HS-27A (cell line): Measurements from ENCODE around the gene RPL27A.
A peak's percentile ranks its signal among the peaks of the same experiment; 100 is the strongest.

Experiments
- DNase-seq: peaks from one replicate; pipeline ENCODE4 v3.0.0-alpha.2; 2012; ENCODE audit warnings: low read depth, missing footprints

RPL27A gene

DNA sequence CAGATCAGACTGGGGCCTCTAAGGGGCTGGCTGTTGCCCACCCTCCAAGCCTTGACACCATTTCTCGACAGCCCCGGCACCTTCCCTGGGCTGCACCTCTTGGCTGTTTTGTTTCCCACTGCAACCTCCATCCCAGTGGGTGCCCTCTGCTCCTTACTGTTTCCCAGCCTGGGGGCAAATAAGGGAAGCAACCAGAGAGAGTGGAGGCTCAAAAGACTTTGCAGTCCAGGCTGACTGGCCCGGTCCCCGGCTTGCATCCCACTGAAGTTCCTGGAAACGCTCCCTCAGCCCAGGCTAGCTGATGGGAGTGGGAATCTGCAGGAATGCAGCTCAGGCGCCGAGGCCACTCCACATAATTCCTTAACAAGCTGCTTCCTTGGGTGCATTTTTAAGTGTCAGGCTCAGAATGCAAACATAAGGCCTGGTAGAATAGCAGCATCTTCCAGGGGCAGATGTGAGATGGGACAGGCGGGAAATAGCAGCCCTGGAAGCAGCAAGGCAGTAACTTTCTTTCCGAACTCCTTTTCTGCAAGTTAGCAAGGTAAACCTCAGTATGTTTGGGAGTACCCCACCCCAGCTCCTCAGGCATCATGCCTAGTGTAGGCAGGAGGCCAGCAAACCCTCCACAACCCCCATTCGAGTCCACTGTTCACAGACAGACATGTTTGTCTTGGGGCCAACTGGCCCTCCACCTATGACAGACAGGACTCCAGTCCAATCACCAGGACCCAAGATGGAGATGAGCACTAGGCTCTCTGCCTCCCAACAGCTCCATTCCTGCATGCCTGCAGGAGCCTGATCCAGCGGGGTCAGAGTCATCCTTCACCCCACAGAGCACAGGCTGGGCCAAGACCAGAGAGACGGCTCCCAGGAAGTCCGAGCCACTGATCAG is 39.3 kb downstream of the RPL27A start:
- no peak for DNase-seq

DNA sequence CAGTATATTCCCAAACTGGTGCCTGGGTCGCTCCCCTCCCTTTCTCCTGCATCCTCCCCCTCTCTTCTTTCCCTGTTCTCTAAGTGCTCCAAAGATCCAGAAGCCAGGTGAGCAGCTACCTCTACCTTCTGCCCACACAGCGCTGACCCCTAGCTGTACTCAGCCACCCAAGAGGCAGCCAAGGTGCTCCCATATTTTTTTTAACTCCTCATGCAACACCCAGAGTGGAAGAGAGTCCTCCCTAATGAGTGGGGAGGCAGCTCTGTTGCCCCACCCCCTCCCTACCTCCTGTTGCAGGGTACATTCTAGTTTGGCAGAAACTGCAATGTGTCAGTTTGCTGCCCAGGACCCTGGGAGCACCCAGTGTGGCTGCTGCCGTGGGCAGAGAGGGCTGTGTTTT is 40.2 kb downstream of the RPL27A start:
- no peak for DNase-seq

DNA sequence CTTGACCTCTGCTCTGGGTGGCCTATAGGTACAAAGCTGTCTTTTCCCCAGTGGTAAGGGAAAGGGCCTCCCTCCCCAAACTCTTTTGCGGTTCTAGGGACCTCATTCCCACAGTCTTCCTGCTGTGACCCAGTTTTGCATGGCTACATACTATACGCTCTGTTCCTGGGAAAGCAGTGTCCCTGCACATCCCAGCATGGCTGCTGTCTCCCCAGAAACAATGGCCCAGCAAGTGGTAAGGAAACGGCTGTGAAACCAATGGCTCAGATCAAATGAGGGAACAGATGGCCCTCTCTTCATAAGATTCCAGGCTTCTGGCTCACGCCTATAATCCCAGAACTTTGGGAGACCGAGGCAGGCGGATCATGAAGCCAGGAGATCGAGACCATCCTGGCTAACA is 41.1 kb downstream of the RPL27A start:
- DNase-seq: no peak

DNA sequence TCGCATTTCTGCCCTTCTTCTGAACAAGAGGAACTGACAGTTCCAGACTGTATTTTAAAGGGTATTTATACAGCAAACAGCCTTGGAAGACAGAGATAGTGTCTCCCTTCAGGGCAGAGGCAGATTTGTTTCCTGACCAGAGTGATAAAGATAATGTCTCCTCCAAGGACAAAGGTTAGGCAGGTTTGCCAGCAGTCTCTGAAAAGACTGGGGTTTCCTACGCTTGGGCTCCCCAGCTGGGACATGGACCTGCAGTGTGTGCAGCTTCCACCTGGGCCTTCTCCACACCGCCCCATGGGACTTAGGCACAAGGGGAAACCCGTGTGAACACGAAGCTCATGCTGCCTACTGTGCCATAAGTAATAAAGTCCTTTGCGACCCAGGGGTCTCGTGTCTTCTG is 42.1 kb downstream of the RPL27A start:
- no peak for DNase-seq

DNA sequence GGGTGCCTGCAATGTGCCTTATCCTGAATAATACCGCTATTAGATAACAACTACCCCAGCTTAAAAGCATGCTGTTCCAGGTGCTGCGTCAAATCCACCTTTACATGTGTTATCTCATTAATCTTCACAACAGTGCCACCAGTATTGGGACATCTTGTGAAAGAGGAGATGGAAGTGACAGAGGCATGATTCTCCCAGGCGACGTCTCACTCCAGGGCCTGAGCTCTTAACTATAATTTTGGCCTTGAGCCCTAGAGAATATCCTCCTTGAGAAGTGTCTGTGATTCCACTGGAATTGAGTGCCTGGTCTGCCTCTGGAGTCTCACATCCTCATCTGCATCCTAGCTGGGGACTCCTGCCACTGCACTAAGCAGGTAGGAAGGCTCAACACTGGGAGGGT is 43.8 kb downstream of the RPL27A start:
- DNase-seq: no peak

DNA sequence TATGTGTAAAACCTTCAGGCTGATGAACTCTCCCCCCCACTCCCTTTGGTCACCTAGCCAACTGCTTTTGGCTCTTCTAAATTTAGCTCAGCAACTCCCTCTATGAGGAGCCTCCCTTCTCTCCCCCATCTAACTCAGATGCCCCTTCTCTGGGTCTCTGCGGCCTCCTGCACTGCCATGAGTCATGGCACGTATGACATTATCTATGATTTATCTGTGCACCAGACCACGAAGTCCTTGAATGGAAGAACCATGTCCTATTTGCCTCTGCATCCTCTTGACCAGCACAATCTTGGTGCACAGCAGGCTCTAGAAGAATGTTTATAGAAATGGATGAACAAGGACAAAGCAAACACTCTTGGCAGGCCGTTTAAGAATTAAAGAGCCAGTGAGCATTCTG is 46.0 kb downstream of the RPL27A start:
- DNase-seq: no peak

DNA sequence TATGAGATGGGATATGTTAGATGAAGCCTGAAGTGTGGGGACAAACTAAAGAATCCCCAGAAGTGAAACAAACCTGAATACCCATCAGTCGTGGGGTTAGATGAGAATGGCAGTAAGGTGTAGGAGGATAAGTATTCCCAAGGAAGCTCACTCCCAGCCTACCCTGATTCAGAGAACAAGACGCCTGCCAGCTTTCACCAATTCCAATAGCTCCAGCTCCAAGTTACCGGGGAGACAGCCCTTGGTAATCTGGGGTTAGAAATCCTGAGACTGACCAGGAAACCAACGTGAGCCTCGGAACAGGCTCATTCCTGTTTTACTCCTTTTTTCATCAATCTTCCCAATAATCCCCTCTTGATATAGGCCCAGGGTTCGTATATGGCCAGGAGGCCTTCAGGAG is 46.5 kb downstream of the RPL27A start:
- DNase-seq: no peak

DNA sequence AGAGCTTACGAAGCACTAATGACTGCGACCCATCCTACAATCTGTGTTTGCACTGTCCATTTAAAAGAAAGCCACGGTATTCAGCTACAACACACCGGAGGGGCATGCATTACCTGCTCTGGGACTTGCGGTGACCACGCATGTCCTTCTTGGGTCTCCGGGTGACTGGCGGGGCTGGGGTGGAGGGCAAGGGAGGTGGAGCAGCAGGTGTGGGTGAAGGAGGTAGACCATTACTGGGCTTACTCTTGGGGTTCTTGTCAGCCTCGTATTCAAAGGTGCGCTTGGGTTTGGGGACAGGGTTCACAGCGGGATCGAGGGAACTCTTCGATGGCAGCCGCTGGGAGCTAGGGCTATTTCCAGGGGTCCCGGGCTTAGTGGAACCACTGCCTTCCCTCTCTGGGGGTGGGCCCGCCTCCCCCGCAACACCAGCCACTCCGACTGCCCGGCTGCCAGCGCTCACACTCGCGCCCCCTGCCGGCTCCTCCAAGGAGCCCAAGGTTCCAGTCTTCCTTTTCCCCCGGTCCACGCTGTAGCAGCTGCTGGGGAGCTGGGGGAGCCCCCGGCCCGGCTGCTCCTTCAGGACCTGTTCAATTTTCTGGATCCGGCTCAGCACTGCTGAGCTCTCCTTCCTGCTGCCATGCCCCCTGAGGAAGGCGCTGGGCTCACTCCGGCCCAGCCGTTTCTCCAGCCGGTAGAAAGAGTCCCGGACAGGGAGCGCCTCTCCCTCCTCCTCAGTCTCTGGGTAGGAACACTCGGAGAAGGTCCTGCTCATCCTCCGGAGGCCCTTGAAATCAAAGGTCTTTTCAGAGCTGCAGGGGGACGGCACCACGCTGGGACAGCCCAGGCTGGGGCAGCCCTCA is 47.5 kb downstream of the RPL27A start:
- DNase-seq: no peak

DNA sequence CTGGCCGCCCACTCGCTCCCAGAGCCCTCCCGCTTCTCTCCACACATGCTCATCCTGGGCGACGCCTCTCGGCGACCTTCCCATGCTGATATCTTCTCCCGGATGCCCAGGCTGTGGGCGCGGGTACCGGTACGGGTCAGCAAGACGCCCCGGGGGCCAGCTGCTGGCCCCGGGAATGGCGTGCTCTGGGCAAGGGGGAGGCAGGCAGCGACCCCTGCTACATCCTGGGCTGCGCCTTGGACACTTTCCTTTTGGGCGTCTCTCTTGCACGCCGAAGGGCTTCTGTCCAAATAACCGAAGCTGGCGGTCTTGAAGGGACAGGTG is 48.1 kb downstream of the RPL27A start:
- no peak for DNase-seq

DNA sequence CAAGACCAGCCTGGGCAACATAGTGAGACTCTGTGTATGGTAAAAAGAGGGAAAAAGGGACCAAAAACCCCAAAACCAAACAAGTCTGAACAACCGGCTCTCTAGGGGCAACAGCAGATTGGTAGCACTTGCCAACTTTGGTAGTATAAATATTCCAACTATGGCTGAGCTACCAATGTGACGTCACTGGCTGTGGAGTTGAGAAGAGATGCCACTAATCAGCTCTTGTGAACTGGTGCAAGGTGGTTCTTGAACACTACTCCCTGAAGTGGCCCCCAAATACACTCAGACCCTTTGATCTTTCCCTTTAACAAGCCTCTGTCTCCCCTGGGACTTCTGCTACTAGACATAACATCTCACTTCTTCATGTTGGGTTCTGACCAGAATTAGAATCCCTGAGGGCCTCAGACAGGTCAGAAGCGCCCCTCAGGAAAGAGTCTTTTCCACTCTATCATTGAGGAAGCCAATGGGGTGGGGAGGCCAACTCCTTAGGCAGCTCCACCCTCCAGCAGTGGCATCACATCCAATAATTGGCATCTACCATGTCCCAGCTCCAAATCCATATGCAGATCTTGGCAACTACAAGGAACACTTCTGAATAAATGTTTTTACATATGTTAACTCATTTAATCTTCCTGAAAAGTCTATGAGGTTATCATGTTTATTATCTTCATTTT is 49.2 kb downstream of the RPL27A start:
- DNase-seq: no peak

DNA sequence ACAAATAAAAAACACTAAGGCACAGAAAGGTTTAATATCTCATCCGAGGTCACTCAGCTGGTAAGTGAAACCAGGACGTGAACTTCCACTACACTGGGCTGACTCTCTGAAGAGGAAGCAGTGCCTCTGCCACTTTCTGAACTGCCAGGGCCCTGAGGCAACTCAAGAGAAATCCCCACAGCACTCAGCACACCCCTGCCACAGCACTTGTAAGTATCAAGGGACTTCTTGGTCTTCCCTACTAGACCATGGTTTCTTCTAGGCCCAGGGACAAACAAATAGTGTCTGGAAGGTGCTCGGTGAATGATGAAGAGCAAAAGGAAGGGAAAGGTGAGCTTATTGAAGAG is 49.7 kb downstream of the RPL27A start:
- no peak for DNase-seq

DNA sequence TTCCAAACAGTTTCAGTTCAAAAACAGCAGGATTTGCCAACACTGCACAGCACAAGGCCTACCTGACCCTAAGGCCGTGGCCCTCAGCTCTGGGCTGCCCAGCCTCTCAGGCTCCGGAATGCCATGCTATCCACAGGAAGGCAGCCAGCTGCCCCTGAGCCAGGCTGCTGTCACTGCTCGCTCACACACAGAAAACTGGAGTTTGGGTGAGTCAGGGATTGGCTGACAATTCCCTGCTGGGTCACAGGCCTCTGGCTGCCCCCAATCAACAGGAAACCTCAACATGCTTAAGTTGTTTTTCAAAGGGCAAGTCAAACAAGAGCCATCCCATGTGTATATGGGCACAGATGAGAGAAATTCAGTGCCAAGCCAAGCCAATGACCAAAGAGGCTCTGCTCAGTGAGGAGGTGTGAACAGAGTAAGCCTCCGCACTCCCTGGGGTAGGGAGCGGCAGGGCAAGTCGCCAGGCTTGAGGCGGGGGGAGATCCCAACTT is 50.2 kb downstream of the RPL27A start:
- DNase-seq: peak; percentile 85

DNA sequence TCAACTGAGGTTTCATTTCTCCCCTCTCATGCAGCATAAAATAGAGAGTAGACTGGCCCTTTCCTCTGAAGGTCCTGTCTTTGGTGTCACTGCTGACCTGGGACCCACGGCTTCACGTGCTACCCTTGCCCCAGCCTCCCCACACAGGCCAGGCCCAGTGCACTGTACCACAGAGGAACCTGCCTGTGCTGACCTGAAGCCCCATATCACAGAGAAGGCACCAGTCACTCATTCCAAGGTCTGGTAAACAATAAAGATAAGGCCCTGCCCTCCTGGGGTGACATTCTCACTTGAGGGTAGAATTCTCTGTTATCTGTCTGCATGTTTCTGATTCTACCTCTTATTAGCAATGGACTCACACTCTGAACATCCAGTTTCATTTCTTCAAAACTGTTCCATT is 51.3 kb downstream of the RPL27A start:
- no peak for DNase-seq

DNA sequence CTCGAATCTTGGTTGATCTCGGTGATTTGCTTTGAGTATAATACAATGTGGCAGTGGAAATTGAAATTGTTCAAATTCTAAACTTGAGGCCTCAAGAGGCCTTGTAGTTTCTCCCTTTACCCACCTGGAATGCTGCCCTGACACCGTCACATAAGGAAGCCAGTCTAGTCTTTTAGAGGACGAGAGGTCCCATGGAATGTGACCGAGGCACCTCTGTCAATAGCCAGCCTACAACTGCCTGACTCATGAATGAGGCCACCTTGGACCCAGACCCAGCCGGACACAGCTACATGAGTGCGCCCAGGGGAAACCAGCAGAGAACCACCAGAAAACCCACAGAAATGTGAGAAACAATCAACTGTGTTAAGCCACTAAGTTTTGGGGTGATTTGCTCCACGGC is 52.5 kb downstream of the RPL27A start:
- no peak for DNase-seq

DNA sequence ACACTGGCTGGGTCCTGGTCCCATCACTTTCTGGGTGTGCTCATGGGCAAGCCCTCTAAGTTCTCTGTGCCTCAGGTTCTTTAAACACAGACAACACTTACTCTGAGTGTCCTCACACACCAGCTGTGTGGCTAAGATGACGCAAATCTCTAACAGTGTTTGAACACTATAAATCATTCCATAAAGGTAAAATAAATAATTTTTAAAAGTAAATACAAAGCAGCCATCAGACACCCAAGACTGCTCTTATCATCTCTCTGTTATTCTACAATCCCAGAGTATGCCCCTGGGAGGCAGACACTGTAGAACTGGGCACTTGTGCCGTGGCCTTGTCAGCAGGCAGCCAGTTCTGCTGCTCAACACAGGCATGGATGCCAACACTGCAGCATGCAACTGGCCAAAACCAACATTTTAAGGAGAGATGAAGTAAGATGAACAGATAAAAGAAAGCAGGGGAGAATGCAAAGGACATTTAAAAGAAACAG is 56.8 kb downstream of the RPL27A start:
- no peak for DNase-seq
